GM15510 (cell line): Measurements from ENCODE around the gene RELN.

Experiments used
- POLR2A ChIP-seq: IDR thresholded peaks from 3 replicates; pipeline ENCODE4 v1.6.1; 2011; ENCODE audit warnings: borderline replicate concordance; ENCODE audit not compliant: insufficient read length; ENCODE audit errors: extremely low read depth

Gene RELN

GRCh38 chr7:103810112-103810744 is 179.2 kb downstream of the RELN start:
- no peak for TF ChIP-seq POLR2A

GRCh38 chr7:103809229-103809994 is 180.0 kb downstream of the RELN start:
- TF ChIP-seq POLR2A: no peak

GRCh38 chr7:103805346-103805745 is 184.1 kb downstream of the RELN start:
- TF ChIP-seq POLR2A: no peak

GRCh38 chr7:103803631-103804030 is 185.8 kb downstream of the RELN start:
- TF ChIP-seq POLR2A: no peak

- no peak for TF ChIP-seq POLR2A
Measured at GRCh38 chr7:103799298-103799697, 190.2 kb downstream of the RELN start.

- no peak for TF ChIP-seq POLR2A
Measured at GRCh38 chr7:103797647-103798307, 191.7 kb downstream of the RELN start.

GRCh38 chr7:103796327-103796962 is 193.0 kb downstream of the RELN start:
- no peak for TF ChIP-seq POLR2A

GRCh38 chr7:103795787-103796186 is 193.7 kb downstream of the RELN start:
- no peak for TF ChIP-seq POLR2A

- TF ChIP-seq POLR2A: no peak
Measured at GRCh38 chr7:103795107-103795506, 194.4 kb downstream of the RELN start.

GRCh38 chr7:103794424-103794823 is 195.0 kb downstream of the RELN start:
- no peak for TF ChIP-seq POLR2A

GRCh38 chr7:103793614-103794013 is 195.8 kb downstream of the RELN start:
- TF ChIP-seq POLR2A: no peak

GRCh38 chr7:103791894-103792293 is 197.6 kb downstream of the RELN start:
- TF ChIP-seq POLR2A: no peak

GRCh38 chr7:103784646-103785286 is 204.7 kb downstream of the RELN start:
- no peak for TF ChIP-seq POLR2A

- TF ChIP-seq POLR2A: no peak
Measured at GRCh38 chr7:103781409-103781808, 208.0 kb downstream of the RELN start.

GRCh38 chr7:103777440-103777839 is 212.0 kb downstream of the RELN start:
- TF ChIP-seq POLR2A: no peak
